Measurements from ENCODE around the gene PRX. TPM values are rescaled to one million over a fixed set of nuclear protein-coding genes. Genes with fewer than 3 reads are reported as not detected.
A peak's percentile ranks its signal among the peaks of the same experiment; 100 is the strongest.

PRX gene
- total and polyA plus RNA-seq, 2 experiments from 2014 or later = 4.2 TPM

GRCh38 chr19:40416918-40417642 is 3.9 kb upstream of the PRX start:
- Mint-ChIP-seq H3K27me3 (ENCODE audit: insufficient read depth, low read depth, poor library complexity) (peaks cover 2% of the 10 kb centered on the region), H3K4me1 (peaks cover 25% of the 10 kb centered on the region), H3K27ac (peak overlapping the region; percentile 2; the same call in 1 of the 2 replicates), H3K9me3 (no peaks in the 10 kb centered on the region), H3K4me3 (no peak overlapping the region), H3K36me3 (ENCODE audit: low read depth) (peaks cover 3% of the 10 kb centered on the region; the same call in 1 of the 3 replicates)
- Histone ChIP-seq H3K4me2 (no peak overlapping the region), H3K4me3 (no peak overlapping the region), H3K36me3 (ENCODE audit: insufficient read depth) (no peaks in the 10 kb centered on the region), H3K27me3 (ENCODE audit: insufficient read depth) (no peaks in the 10 kb centered on the region), H3K79me2 (replicated peaks; ENCODE audit: insufficient read depth) (no peaks in the 10 kb centered on the region), H3K4me1 (ENCODE audit: insufficient read depth) (peaks cover 17% of the 10 kb centered on the region), H2AFZ (peak overlapping the region; percentile 66; the same call in 1 of the 2 replicates), H3K9me2 (ENCODE audit: insufficient read depth) (no peaks in the 10 kb centered on the region), H4K20me1 (replicated peaks; ENCODE audit: insufficient read depth) (no peaks in the 10 kb centered on the region), H3K27ac (ENCODE audit: low read depth) (no peak overlapping the region), H3F3A (replicated peaks; ENCODE audit: low read depth) (no peaks in the 10 kb centered on the region)
- DNase-seq (ENCODE audit: low spot score) = no peak
- TF ChIP-seq REST (IDR thresholded peaks at IDR 0.05; ENCODE audit: unreplicated experiment) = no peak
- ATAC-seq = no peak

DNA sequence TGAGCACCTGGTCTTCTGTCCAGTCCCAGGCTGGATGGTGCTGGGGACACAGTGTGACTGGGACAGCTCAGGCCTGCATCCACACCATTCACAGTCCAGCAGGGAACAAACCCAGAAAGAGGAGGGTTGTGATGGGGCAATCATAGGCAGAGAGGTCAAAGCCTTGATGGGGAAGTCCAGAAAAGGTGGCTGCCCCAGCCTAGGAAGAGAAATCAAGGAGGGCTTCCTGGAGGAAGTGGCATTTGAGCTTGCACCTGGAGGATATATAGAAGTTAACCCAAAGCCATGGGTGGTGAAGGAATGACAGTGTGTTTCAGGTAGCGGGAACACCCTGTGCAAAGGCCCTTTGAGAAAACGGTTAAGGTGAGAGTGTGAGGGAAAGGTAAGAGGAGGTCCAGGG is 2.6 kb upstream of the PRX start:
- no peak overlapping the region for H3K27ac Mint-ChIP-seq
- no peaks in the 10 kb centered on the region for H3K9me2 ChIP-seq (ENCODE audit: insufficient read depth)
- TF ChIP-seq ZNF462 (CRISPR knock-in tag; IDR thresholded peaks at IDR 0.05) = no peak
- TF ChIP-seq CREB1 (CRISPR knock-in tag; IDR thresholded peaks at IDR 0.05; ENCODE audit: low read depth) = no peak
- no peak for TF ChIP-seq STAT1 (IDR thresholded peaks at IDR 0.05; ENCODE audit: unreplicated experiment)
- no peak for TF ChIP-seq ETS1 (IDR thresholded peaks at IDR 0.05)
- TF ChIP-seq ZNF331 (CRISPR knock-in tag; IDR thresholded peaks at IDR 0.05; ENCODE audit: low read depth) = no peak
- TF ChIP-seq NANOG (IDR thresholded peaks at IDR 0.05; ENCODE audit: borderline replicate concordance) = no peak

More for the DNA sequence above, 2.6 kb upstream of the PRX start:
- Histone ChIP-seq H3F3A (replicated peaks; ENCODE audit: low read depth) (no peaks in the 10 kb centered on the region), H2AFZ (no peak overlapping the region), H3K79me2 (replicated peaks; ENCODE audit: insufficient read depth) (no peaks in the 10 kb centered on the region), H3K4me2 (no peak overlapping the region), H3K27ac (ENCODE audit: low read depth) (no peak overlapping the region), H3K4me3 (no peak overlapping the region), H4K20me1 (replicated peaks; ENCODE audit: insufficient read depth) (no peaks in the 10 kb centered on the region), H3K4me1 (ENCODE audit: insufficient read depth) (peaks cover 15% of the 10 kb centered on the region), H3K36me3 (ENCODE audit: insufficient read depth) (no peaks in the 10 kb centered on the region), H3K27me3 (ENCODE audit: insufficient read depth) (no peaks in the 10 kb centered on the region)
- Mint-ChIP-seq H3K36me3 (ENCODE audit: low read depth) (peaks cover 3% of the 10 kb centered on the region; the same call in 1 of the 3 replicates), H3K9me3 (no peaks in the 10 kb centered on the region), H3K4me3 (no peak overlapping the region; the same call in 2 of the 3 replicates), H3K27me3 (ENCODE audit: insufficient read depth, low read depth, poor library complexity) (peaks cover 2% of the 10 kb centered on the region), H3K4me1 (peaks cover 29% of the 10 kb centered on the region)
- DNase-seq (ENCODE audit: low spot score) (no peak), ATAC-seq (no peak)
